Measurements from ENCODE around the gene ZNF554. TPM values are rescaled to one million over a fixed set of nuclear protein-coding genes. Genes with fewer than 3 reads are reported as not detected.

Gene ZNF554
- total and polyA plus RNA-seq, 2 experiments from 2014 or later, result 2.0 to 7.5 TPM

DNA sequence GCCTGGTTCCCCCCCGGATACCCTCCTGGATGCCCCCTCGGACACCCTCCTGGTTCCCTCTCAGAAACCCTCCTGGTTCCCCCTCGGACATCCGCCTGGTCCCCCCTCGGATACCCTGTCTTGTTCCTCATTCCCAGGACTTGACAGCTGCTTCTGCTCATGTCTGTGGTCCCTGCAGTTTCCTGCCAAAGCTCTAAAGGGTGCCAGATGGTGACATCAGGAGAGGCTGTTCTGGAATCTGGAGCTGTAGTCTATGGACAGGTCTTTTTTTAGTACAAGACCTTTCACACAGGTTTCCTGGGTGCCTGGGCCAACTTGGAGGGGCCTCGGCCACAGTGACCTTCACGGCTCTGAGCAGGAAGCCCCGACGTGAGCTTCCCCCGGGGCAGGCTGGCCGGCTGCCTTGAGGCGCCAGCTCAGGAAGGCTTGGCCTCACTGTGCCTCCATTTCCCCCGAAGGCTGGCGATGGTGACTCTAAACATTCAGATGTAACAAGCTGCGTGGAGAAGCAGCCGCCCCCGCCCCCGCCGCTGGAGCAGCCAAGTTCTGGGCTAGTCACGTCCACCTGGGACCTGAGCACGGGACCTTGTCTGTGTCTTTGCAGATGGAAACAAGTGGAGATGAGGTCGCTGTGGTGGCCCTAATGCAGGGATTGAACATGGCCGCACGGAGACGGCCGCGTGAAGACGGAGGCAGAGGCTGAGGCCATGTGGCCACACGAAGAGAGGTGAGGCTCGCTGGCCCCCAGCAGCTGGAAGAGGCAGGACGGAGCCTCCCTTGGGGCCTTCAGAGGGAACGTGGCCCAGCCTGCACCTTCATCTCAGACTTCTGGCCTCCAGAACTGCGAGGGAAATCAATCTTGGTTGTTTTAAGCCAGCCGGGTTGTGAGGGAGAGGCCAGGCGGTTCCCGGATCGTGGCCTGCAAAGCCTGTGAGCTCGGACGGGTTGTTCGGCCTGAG is 49.3 kb upstream of the ZNF554 start (continued):
- TF ChIP-seq, protein P1, sequence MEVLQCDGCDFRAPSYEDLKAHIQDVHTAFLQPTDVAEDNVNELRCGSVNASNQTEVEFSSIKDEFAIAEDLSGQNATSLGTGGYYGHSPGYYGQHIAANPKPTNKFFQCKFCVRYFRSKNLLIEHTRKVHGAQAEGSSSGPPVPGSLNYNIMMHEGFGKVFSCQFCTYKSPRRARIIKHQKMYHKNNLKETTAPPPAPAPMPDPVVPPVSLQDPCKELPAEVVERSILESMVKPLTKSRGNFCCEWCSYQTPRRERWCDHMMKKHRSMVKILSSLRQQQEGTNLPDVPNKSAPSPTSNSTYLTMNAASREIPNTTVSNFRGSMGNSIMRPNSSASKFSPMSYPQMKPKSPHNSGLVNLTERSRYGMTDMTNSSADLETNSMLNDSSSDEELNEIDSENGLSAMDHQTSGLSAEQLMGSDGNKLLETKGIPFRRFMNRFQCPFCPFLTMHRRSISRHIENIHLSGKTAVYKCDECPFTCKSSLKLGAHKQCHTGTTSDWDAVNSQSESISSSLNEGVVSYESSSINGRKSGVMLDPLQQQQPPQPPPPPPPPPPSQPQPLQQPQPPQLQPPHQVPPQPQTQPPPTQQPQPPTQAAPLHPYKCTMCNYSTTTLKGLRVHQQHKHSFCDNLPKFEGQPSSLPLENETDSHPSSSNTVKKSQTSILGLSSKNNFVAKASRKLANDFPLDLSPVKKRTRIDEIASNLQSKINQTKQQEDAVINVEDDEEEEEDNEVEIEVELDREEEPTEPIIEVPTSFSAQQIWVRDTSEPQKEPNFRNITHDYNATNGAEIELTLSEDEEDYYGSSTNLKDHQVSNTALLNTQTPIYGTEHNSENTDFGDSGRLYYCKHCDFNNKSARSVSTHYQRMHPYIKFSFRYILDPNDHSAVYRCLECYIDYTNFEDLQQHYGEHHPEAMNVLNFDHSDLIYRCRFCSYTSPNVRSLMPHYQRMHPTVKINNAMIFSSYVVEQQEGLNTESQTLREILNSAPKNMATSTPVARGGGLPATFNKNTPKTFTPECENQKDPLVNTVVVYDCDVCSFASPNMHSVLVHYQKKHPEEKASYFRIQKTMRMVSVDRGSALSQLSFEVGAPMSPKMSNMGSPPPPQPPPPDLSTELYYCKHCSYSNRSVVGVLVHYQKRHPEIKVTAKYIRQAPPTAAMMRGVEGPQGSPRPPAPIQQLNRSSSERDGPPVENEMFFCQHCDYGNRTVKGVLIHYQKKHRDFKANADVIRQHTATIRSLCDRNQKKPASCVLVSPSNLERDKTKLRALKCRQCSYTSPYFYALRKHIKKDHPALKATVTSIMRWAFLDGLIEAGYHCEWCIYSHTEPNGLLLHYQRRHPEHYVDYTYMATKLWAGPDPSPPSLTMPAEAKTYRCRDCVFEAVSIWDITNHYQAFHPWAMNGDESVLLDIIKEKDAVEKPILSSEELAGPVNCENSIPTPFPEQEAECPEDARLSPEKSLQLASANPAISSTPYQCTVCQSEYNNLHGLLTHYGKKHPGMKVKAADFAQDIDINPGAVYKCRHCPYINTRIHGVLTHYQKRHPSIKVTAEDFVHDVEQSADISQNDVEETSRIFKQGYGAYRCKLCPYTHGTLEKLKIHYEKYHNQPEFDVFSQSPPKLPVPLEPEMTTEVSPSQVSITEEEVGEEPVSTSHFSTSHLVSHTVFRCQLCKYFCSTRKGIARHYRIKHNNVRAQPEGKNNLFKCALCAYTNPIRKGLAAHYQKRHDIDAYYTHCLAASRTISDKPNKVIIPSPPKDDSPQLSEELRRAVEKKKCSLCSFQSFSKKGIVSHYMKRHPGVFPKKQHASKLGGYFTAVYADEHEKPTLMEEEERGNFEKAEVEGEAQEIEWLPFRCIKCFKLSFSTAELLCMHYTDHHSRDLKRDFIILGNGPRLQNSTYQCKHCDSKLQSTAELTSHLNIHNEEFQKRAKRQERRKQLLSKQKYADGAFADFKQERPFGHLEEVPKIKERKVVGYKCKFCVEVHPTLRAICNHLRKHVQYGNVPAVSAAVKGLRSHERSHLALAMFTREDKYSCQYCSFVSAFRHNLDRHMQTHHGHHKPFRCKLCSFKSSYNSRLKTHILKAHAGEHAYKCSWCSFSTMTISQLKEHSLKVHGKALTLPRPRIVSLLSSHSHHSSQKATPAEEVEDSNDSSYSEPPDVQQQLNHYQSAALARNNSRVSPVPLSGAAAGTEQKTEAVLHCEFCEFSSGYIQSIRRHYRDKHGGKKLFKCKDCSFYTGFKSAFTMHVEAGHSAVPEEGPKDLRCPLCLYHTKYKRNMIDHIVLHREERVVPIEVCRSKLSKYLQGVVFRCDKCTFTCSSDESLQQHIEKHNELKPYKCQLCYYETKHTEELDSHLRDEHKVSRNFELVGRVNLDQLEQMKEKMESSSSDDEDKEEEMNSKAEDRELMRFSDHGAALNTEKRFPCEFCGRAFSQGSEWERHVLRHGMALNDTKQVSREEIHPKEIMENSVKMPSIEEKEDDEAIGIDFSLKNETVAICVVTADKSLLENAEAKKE (CRISPR knock-in tag; IDR thresholded peaks at IDR 0.05), result no peak
- TF ChIP-seq NANOG (IDR thresholded peaks at IDR 0.05; ENCODE audit: borderline replicate concordance), result no peak
- no peak for TF ChIP-seq STAT1 (IDR thresholded peaks at IDR 0.05; ENCODE audit: unreplicated experiment)
- no peak for TF ChIP-seq EZH2phosphoT487 (IDR thresholded peaks at IDR 0.05; ENCODE audit: unreplicated experiment)
- TF ChIP-seq JUNB (IDR thresholded peaks at IDR 0.05; ENCODE audit: unreplicated experiment), result no peak
- TF ChIP-seq ZNF114 (CRISPR knock-in tag; IDR thresholded peaks at IDR 0.05), result no peak
- TF ChIP-seq CREB1 (CRISPR knock-in tag; IDR thresholded peaks at IDR 0.05; ENCODE audit: low read depth), result no peak
- no peak for TF ChIP-seq ZNF331 (CRISPR knock-in tag; IDR thresholded peaks at IDR 0.05; ENCODE audit: low read depth)
- no peak for TF ChIP-seq POLR2AphosphoS5 (IDR thresholded peaks at IDR 0.05; ENCODE audit: low read depth)
- no peak for TF ChIP-seq EZH2 (IDR thresholded peaks at IDR 0.05; ENCODE audit: low read depth, unreplicated experiment)
- TF ChIP-seq, protein P2, sequence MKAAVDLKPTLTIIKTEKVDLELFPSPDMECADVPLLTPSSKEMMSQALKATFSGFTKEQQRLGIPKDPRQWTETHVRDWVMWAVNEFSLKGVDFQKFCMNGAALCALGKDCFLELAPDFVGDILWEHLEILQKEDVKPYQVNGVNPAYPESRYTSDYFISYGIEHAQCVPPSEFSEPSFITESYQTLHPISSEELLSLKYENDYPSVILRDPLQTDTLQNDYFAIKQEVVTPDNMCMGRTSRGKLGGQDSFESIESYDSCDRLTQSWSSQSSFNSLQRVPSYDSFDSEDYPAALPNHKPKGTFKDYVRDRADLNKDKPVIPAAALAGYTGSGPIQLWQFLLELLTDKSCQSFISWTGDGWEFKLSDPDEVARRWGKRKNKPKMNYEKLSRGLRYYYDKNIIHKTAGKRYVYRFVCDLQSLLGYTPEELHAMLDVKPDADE (IDR thresholded peaks at IDR 0.05), result no peak

Data from GM23338 (cell line).